MM.1S (cell line): ENCODE data around the gene AGPAT3.

Experiments
- DNase-seq: peaks from one replicate; pipeline ENCODE4 v3.0.0-alpha.2; 2015
- H2AFZ ChIP-seq: fragments of 300-600 bp; sonication (generic); 2 replicates; pipeline ENCODE4 v1.6.0; 2016; ENCODE audit warnings: antibody characterized with exemption, low read length
- H3F3A ChIP-seq: fragments of 300-600 bp; sonication (generic); 2 replicates; pipeline ENCODE4 v1.6.1; 2016; ENCODE audit warnings: mild to moderate bottlenecking, antibody characterized with exemption, low read length, moderate library complexity, mixed read lengths; ENCODE audit not compliant: insufficient read depth
- H3K27ac ChIP-seq: fragments of 300-600 bp; sonication (generic); 2 replicates; pipeline ENCODE4 v1.5.1; 2016; ENCODE audit warnings: mild to moderate bottlenecking, low read length
- H3K27me3 ChIP-seq: fragments of 300-600 bp; sonication (generic); replicated peaks from 2 replicates; pipeline ENCODE4 v1.6.0; 2016; ENCODE audit warnings: low read length; ENCODE audit not compliant: insufficient read depth
- H3K36me3 ChIP-seq: fragments of 300-600 bp; sonication (generic); replicated peaks from 2 replicates; pipeline ENCODE4 v1.6.1; 2016; ENCODE audit warnings: mild to moderate bottlenecking, low read length, mixed read lengths; ENCODE audit not compliant: insufficient read depth
- H3K4me1 ChIP-seq: fragments of 300-600 bp; sonication (generic); 2 replicates; pipeline ENCODE4 v1.6.1; 2016; ENCODE audit warnings: low read length, mixed read lengths
- H3K4me2 ChIP-seq: fragments of 300-600 bp; sonication (generic); 2 replicates; pipeline ENCODE4 v1.6.0; 2016; ENCODE audit warnings: low read depth, low read length
- H3K4me3 ChIP-seq: fragments of 300-600 bp; sonication (generic); 2 replicates; pipeline ENCODE4 v1.5.1; 2016; ENCODE audit warnings: low read length, mixed read lengths
- H3K79me2 ChIP-seq: fragments of 300-600 bp; sonication (generic); 2 replicates; pipeline ENCODE4 v1.6.1; 2016; ENCODE audit warnings: mixed run types, low read length, mixed read lengths
- H3K9ac ChIP-seq: fragments of 300-600 bp; sonication (generic); 2 replicates; pipeline ENCODE4 v1.6.1; 2016; ENCODE audit warnings: low read length, mixed read lengths
- H3K9me2 ChIP-seq: fragments of 300-600 bp; sonication (generic); replicated peaks from 2 replicates; pipeline ENCODE4 v1.6.1; 2016; ENCODE audit warnings: mild to moderate bottlenecking, low read length, mixed read lengths; ENCODE audit not compliant: insufficient read depth
- H3K9me3 ChIP-seq: fragments of 300-600 bp; sonication (generic); replicated peaks from 2 replicates; pipeline ENCODE4 v1.6.1; 2016; ENCODE audit warnings: mild to moderate bottlenecking, low read length, mixed read lengths; ENCODE audit not compliant: insufficient read depth
- H4K20me1 ChIP-seq: fragments of 300-600 bp; sonication (generic); 2 replicates; pipeline ENCODE4 v1.6.1; 2016; ENCODE audit warnings: mild to moderate bottlenecking, low read length, moderate library complexity, mixed read lengths; ENCODE audit not compliant: insufficient read depth
- CTCF ChIP-seq: fragments of 300-600 bp; sonication (generic); IDR thresholded peaks from 2 replicates; pipeline ENCODE4 v1.5.1; 2016; ENCODE audit warnings: antibody characterized with exemption, low read length, mixed read lengths
- EZH2 ChIP-seq: fragments of 300-600 bp; sonication (generic); optimal IDR thresholded peaks from 2 replicates; pipeline ENCODE3; 2017; ENCODE audit warnings: low read depth, mild to moderate bottlenecking, antibody characterized with exemption, low read length, mixed read lengths
- EZH2phosphoT487 ChIP-seq: fragments of 300-600 bp; sonication (generic); IDR thresholded peaks from 2 replicates; pipeline ENCODE4 v1.6.1; 2018; ENCODE audit warnings: antibody characterized with exemption, low read length

The AGPAT3 gene

GRCh38 chr21:43988506-43989230, 123.6 kb downstream of the AGPAT3 start:
- TF ChIP-seq CTCF = no peak
- no peak for TF ChIP-seq EZH2
- no peak for TF ChIP-seq EZH2phosphoT487
- DNase-seq = no peak
- Histone ChIP-seq H3K4me3 (no peak overlapping the region), H2AFZ (no peak overlapping the region), H3K27ac (no peak overlapping the region), H3K4me1 (no peaks in the 10 kb centered on the region), H3K79me2 (no peaks in the 10 kb centered on the region), H3K9me3 (no peaks in the 10 kb centered on the region), H3K36me3 (no peaks in the 10 kb centered on the region), H3K27me3 (peaks cover 20% of the 10 kb centered on the region), H3K9me2 (no peaks in the 10 kb centered on the region), H4K20me1 (no peaks in the 10 kb centered on the region), H3K9ac (no peak overlapping the region), H3K4me2 (no peak overlapping the region), H3F3A (peaks cover 5% of the 10 kb centered on the region)

GRCh38 chr21:43989401-43989800, 124.4 kb downstream of the AGPAT3 start:
- TF ChIP-seq CTCF (no peak), EZH2phosphoT487 (no peak), EZH2 (no peak)
- Histone ChIP-seq H3K79me2 (no peaks in the 10 kb centered on the region), H3K9me3 (no peaks in the 10 kb centered on the region)

GRCh38 chr21:43991447-43991991, 126.5 kb downstream of the AGPAT3 start:
- TF ChIP-seq EZH2 (no peak), CTCF (no peak), EZH2phosphoT487 (no peak)
- Histone ChIP-seq H3F3A (peaks cover 5% of the 10 kb centered on the region), H3K9ac (no peak overlapping the region), H3K4me3 (no peak overlapping the region), H3K9me3 (no peaks in the 10 kb centered on the region), H3K79me2 (no peaks in the 10 kb centered on the region), H3K4me1 (no peaks in the 10 kb centered on the region), H3K27me3 (peaks cover 45% of the 10 kb centered on the region), H3K27ac (no peak overlapping the region), H4K20me1 (no peaks in the 10 kb centered on the region), H3K4me2 (no peak overlapping the region), H2AFZ (no peak overlapping the region), H3K36me3 (no peaks in the 10 kb centered on the region), H3K9me2 (no peaks in the 10 kb centered on the region)
- DNase-seq = no peak

More at GRCh38 chr21:43989401-43989800, 124.4 kb downstream of the AGPAT3 start:
- H3K9me2 ChIP-seq = no peaks in the 10 kb centered on the region
- peaks cover 5% of the 10 kb centered on the region for H3F3A ChIP-seq
- H3K9ac ChIP-seq = no peak overlapping the region
- H4K20me1 ChIP-seq = no peaks in the 10 kb centered on the region
- no peaks in the 10 kb centered on the region for H3K4me1 ChIP-seq
- no peak overlapping the region for H3K4me3 ChIP-seq
- no peak overlapping the region for H3K4me2 ChIP-seq
- H3K36me3 ChIP-seq = no peaks in the 10 kb centered on the region
- no peak for DNase-seq
- no peak overlapping the region for H3K27ac ChIP-seq
- H2AFZ ChIP-seq = no peak overlapping the region
- H3K27me3 ChIP-seq = peaks cover 27% of the 10 kb centered on the region
